IMR-90 (cell line): ENCODE measurements around the gene HOXA7. TPM values are rescaled to one million over a fixed set of nuclear protein-coding genes. Genes with fewer than 3 reads are reported as not detected.
A peak's percentile ranks its signal among the peaks of the same experiment; 100 is the strongest.

ENCODE experiments used
- ATAC-seq: fragments of 200-7000 bp; cut with Tn5 transposase; 2 replicates; pipeline ENCODE4 v1.9.1; 2020; ENCODE audit warnings: low read depth, mild to moderate bottlenecking, moderate library complexity
- BruUV-seq: library from RNA; stranded (reverse); fragments of 400-500 nt; replicated peaks from 2 replicates; lab custom pipeline; 2021; lab: Mats Ljungman, UMichigan
- CTCF ChIA-PET: fragments of 300-600 bp; formaldehyde crosslinking; extraction: SDS; loops from one replicate; lab custom pipeline; 2021; ENCODE audit warnings: antibody characterized with exemption; lab: Yijun Ruan, JAX
- POLR2A ChIA-PET: fragments of 300-600 bp; sonication (Branson Sonifier 250); formaldehyde crosslinking; loops from one replicate; lab custom pipeline; 2022; ENCODE audit warnings: antibody characterized with exemption; ENCODE audit not compliant: unreplicated experiment; lab: Charles Lee
- DNase-seq: peaks from one replicate; pipeline ENCODE4 v3.0.0; 2013
- H2AFZ ChIP-seq: replicated peaks from 2 replicates; pipeline ENCODE3; 2013; ENCODE audit warnings: low read length, mild to moderate bottlenecking; ENCODE audit not compliant: poor library complexity
- H2AK5ac ChIP-seq: 2 replicates; pipeline ENCODE4 v1.6.1; 2013; ENCODE audit warnings: low read depth, low read length, inconsistent platforms
- H2AK9ac ChIP-seq: replicated peaks from 2 replicates; pipeline ENCODE3; 2013; ENCODE audit warnings: mild to moderate bottlenecking, low read depth, low read length, moderate library complexity; ENCODE audit not compliant: poor library complexity
- H2BK120ac ChIP-seq: 2 replicates; pipeline ENCODE4 v1.6.1; 2013; ENCODE audit warnings: low read depth, low read length, inconsistent platforms
- H2BK15ac ChIP-seq: 3 replicates; pipeline ENCODE4 v1.6.1; 2013; ENCODE audit warnings: low read depth, low read length, inconsistent platforms
- H2BK20ac ChIP-seq: 2 replicates; pipeline ENCODE4 v1.6.1; 2013; ENCODE audit warnings: low read depth, mild to moderate bottlenecking, inconsistent platforms, low read length, moderate library complexity
- H2BK5ac ChIP-seq: 2 replicates; pipeline ENCODE4 v1.6.1; 2013; ENCODE audit warnings: mild to moderate bottlenecking, low read depth, low read length, inconsistent platforms; ENCODE audit not compliant: poor library complexity, severe bottlenecking
- H3K14ac ChIP-seq: replicated peaks from 2 replicates; pipeline ENCODE4 v1.6.1; 2013; ENCODE audit warnings: low read depth, low read length, inconsistent platforms
- H3K18ac ChIP-seq: 2 replicates; pipeline ENCODE4 v1.6.1; 2013; ENCODE audit warnings: low read depth, low read length, control low read depth
- H3K23ac ChIP-seq: 2 replicates; pipeline ENCODE4 v1.6.1; 2013; ENCODE audit warnings: low read depth, low read length, inconsistent platforms
- H3K27ac ChIP-seq: 2 replicates; pipeline ENCODE4 v1.5.1; 2013; ENCODE audit warnings: mild to moderate bottlenecking, control low read depth, low read length; ENCODE audit not compliant: insufficient read depth
- H3K27me3 ChIP-seq: 2 replicates; pipeline ENCODE4 v1.6.1; 2013; ENCODE audit warnings: low read length; ENCODE audit not compliant: control insufficient read depth, insufficient read depth
- H3K36me3 ChIP-seq: 2 replicates; pipeline ENCODE4 v1.6.1; 2013; ENCODE audit warnings: low read length, mixed read lengths; ENCODE audit not compliant: control insufficient read depth, insufficient read depth
- H3K4ac ChIP-seq: 2 replicates; pipeline ENCODE4 v1.6.1; 2013; ENCODE audit warnings: low read depth, low read length, inconsistent platforms
- H3K4me1 ChIP-seq: 2 replicates; pipeline ENCODE4 v1.6.1; 2013; ENCODE audit warnings: low read length, mixed read lengths; ENCODE audit not compliant: control insufficient read depth, insufficient read depth
- H3K4me2 ChIP-seq: 2 replicates; pipeline ENCODE4 v1.6.1; 2013; ENCODE audit warnings: low read depth, mild to moderate bottlenecking, control low read depth, low read length, moderate library complexity
- H3K4me3 ChIP-seq: 2 replicates; pipeline ENCODE4 v1.5.1; 2013; ENCODE audit warnings: low read depth, mild to moderate bottlenecking, control low read depth, low read length, moderate library complexity; ENCODE audit not compliant: insufficient read depth
- H3K56ac ChIP-seq: 2 replicates; pipeline ENCODE4 v1.6.1; 2013; ENCODE audit warnings: low read length, inconsistent platforms; ENCODE audit not compliant: insufficient read depth; ENCODE audit errors: extremely low read depth
- H3K79me1 ChIP-seq, 2 experiments: 2 replicates each; pipeline ENCODE4 v1.6.1; 2013; ENCODE audit warnings: low read length in 2 of 2, inconsistent platforms in 1 of 2, low read depth in 1 of 2
- H3K9ac ChIP-seq: 2 replicates; pipeline ENCODE4 v1.6.1; 2013; ENCODE audit warnings: low read depth, low read length, control low read depth
- H3K9me1 ChIP-seq: 2 replicates; pipeline ENCODE4 v1.6.1; 2013; ENCODE audit warnings: low read length, inconsistent platforms; ENCODE audit not compliant: insufficient read depth
- H3K9me3 ChIP-seq: 2 replicates; pipeline ENCODE4 v1.6.1; 2013; ENCODE audit warnings: low read length; ENCODE audit not compliant: control insufficient read depth, insufficient read depth
- H4K20me1 ChIP-seq: 2 replicates; pipeline ENCODE4 v1.6.1; 2013; ENCODE audit warnings: low read length, inconsistent platforms; ENCODE audit not compliant: insufficient read depth
- H4K5ac ChIP-seq: 2 replicates; pipeline ENCODE4 v1.6.1; 2013; ENCODE audit warnings: mild to moderate bottlenecking, low read depth, low read length, control low read depth
- H4K8ac ChIP-seq, 2 experiments: 2 replicates each; pipeline ENCODE4 v1.6.1; 2013; ENCODE audit warnings: low read depth in 2 of 2, low read length in 2 of 2, control low read depth in 1 of 2, inconsistent platforms in 1 of 2
- H4K91ac ChIP-seq: 2 replicates; pipeline ENCODE4 v1.6.1; 2013; ENCODE audit warnings: low read depth, low read length, inconsistent platforms; ENCODE audit not compliant: insufficient read depth
- ELK1 ChIP-seq: fragments of 150-350 bp; IDR thresholded peaks from 2 replicates; pipeline ENCODE4 v1.6.1; 2016; ENCODE audit warnings: low read depth, mild to moderate bottlenecking, low read length, moderate library complexity, borderline replicate concordance
- MAZ ChIP-seq: IDR thresholded peaks from 2 replicates; pipeline ENCODE4 v1.6.1; 2012; ENCODE audit warnings: low read depth, mild to moderate bottlenecking, low read length, improper control_type of control experiment, moderate library complexity, borderline replicate concordance
- MXI1 ChIP-seq: IDR thresholded peaks from 2 replicates; pipeline ENCODE4 v1.6.1; 2012; ENCODE audit warnings: low read depth, mild to moderate bottlenecking, low read length, moderate library complexity, borderline replicate concordance
- NFE2L2 ChIP-seq: fragments of 150-350 bp; IDR thresholded peaks from 2 replicates; pipeline ENCODE4 v1.6.1; 2016; ENCODE audit warnings: low read depth, mild to moderate bottlenecking, low read length
- RCOR1 ChIP-seq: IDR thresholded peaks from 2 replicates; pipeline ENCODE4 v1.6.1; 2012; ENCODE audit warnings: mild to moderate bottlenecking, low read length, improper control_type of control experiment; ENCODE audit not compliant: insufficient replicate concordance
- RFX5 ChIP-seq: IDR thresholded peaks from 2 replicates; pipeline ENCODE4 v1.8.0; 2012; ENCODE audit warnings: low read depth, mild to moderate bottlenecking, low read length, moderate library complexity
- WGBS, 2 experiments: methylation state at CpG; one replicate each; pipeline versions ENCODE4 v1.1.5 to v1.1.7; 2013; ENCODE audit warnings: missing lambda C conversion rate in 2 of 2; ENCODE audit not compliant: insufficient read length in 1 of 2; ENCODE audit errors: extremely low coverage in 2 of 2; 5-methylcytosine and 5-hydroxymethylcytosine counted together
- dilution Hi-C: fragments of 300-500 bp; cut with HindIII; formaldehyde crosslinking; loops from one replicate; pipeline ENCODE4 v1.14.3; 2018; ENCODE audit warnings: low sequenced_read_pairs; ENCODE audit not compliant: unreplicated experiment
- in situ Hi-C: fragments of 300-500 bp; cut with MboI; formaldehyde crosslinking; loops from 3 replicates; pipeline ENCODE4 v1.14.3; 2019; ENCODE audit warnings: low sequenced_read_pairs, inconsistent platforms, mixed read lengths
- intact Hi-C: fragments of 100-400 bp; cut with micrococcal nuclease; formaldehyde crosslinking; loops from 2 replicates; pipeline ENCODE4 v1.10.0; 2022
- polyA plus RNA-seq, 3 experiments: library from polyadenylated mRNA; depleted of rRNA; stranded (reverse); fragments of >200 nt; gene quantifications; 2 replicates each; pipeline ENCODE4 v1.2.3, GENCODE V29; 2012; ENCODE audit warnings: low replicate concordance in 1 of 3
- total RNA-seq: library from RNA; depleted of rRNA; stranded (reverse); fragments of >200 nt; gene quantifications from 2 replicates; pipeline ENCODE4 v1.2.3, GENCODE V29; 2012
- TF ChIP-seq, protein P1 (sequence below): fragments of 150-350 bp; IDR thresholded peaks from 2 replicates; pipeline ENCODE4 v1.6.1; 2017; ENCODE audit warnings: mild to moderate bottlenecking, antibody characterized with exemption, low read length, low read depth

HOXA7 gene
- total and polyA plus RNA-seq, 2 of the 4 experiments (the other 2 are of a cell fraction): 0.18 to 1.7 TPM

- Histone ChIP-seq H3K36me3 (peaks cover 6% of the 10 kb centered on the region), H3K9me1 (no peaks in the 10 kb centered on the region), H2BK120ac (peak overlapping the region; percentile 73), H3K18ac (peak overlapping the region; percentile 77), H3K4me2 (peak overlapping the region; percentile 83), H3K14ac (peak overlapping the region; percentile 57; the same call in 1 of the 2 replicates), H3K4ac (peak overlapping the region; percentile 79), H3K27me3 (no peaks in the 10 kb centered on the region), H2AK9ac (peak overlapping the region; percentile 63), H3K79me1 (peaks cover 9 to 33% of the 10 kb centered on the region in 2 experiments; a peak in 3 of 4 replicates), H4K8ac (peak overlapping the region; percentile 76 to 84), H2AK5ac (peak overlapping the region; percentile 48; the same call in 1 of the 2 replicates), H4K20me1 (no peaks in the 10 kb centered on the region), H3K4me1 (peaks cover 13% of the 10 kb centered on the region), H2BK5ac (peak overlapping the region; percentile 66), H3K23ac (peak overlapping the region; percentile 47), H3K9ac (peak overlapping the region; percentile 87), H4K91ac (peak overlapping the region; percentile 76), H2BK20ac (0 out of 2 replicates have a peak overlapping the region, but pooled peaks have one; percentile 17), H3K4me3 (peak overlapping the region; percentile 40), H2BK15ac (peak overlapping the region; percentile 63; the same call in 1 of the 3 replicates), H2AFZ (peak overlapping the region; percentile 90), H4K5ac (peak overlapping the region; percentile 76), H3K27ac (peak overlapping the region; percentile 80), H3K56ac (peak overlapping the region; percentile 50; the same call in 1 of the 2 replicates), H3K9me3 (no peaks in the 10 kb centered on the region)
- dilution Hi-C loops (no loop called here), in situ Hi-C loops (loop anchor here (10.0 kb wide), 1 partner anchor 951 kb away; no protein-coding TSS in a partner anchor), intact Hi-C loops (loop anchor here (5.0 kb wide), 1 partner anchor 1054 kb away; no protein-coding TSS in a partner anchor)
- no TSS peak for BruUV-seq
- no peak for ATAC-seq
- no CpG with 5 or more reads among the region's 11 CpGs for WGBS, 2 experiments
- ChIA-PET POLR2A (no interaction called here), CTCF (interaction anchor here (1.0 kb wide), 1 partner anchor 15 kb away, joined by 4 read pairs; no protein-coding TSS in a partner anchor)
- DNase-seq: no peak
- TF ChIP-seq RFX5 (no peak), MAZ (no peak), MXI1 (no peak), NFE2L2 (no peak), ELK1 (no peak), RCOR1 (no peak)
- TF ChIP-seq, protein P1, sequence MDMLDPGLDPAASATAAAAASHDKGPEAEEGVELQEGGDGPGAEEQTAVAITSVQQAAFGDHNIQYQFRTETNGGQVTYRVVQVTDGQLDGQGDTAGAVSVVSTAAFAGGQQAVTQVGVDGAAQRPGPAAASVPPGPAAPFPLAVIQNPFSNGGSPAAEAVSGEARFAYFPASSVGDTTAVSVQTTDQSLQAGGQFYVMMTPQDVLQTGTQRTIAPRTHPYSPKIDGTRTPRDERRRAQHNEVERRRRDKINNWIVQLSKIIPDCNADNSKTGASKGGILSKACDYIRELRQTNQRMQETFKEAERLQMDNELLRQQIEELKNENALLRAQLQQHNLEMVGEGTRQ: no peak
These were observed 10.5 kb downstream of the HOXA7 start for GRCh38 chr7:27145914-27146412.
